Coronary artery (tissue), 2 donors: ENCODE measurements around the gene ZNF576.

Source experiments
- DNase-seq: peaks from one replicate; pipeline ENCODE4 v3.0.0-alpha.2; 2017; ENCODE audit warnings: low spot score
- H3K27ac ChIP-seq, 2 donors: fragments of 200-600 bp; sonication (generic); one replicate each; pipeline ENCODE4 v1.5.1; 2016 to 2019
- H3K4me3 ChIP-seq: fragments of 200-600 bp; sonication (generic); 2 replicates; pipeline ENCODE4 v1.5.1; 2016; ENCODE audit warnings: mild to moderate bottlenecking, moderate library complexity
- TF ChIP-seq, protein P1 (sequence below): fragments of 200-600 bp; sonication (generic); IDR thresholded peaks from one replicate; pipeline ENCODE4 v1.5.1; 2019; ENCODE audit warnings: antibody characterized with exemption

ZNF576 gene

DNA sequence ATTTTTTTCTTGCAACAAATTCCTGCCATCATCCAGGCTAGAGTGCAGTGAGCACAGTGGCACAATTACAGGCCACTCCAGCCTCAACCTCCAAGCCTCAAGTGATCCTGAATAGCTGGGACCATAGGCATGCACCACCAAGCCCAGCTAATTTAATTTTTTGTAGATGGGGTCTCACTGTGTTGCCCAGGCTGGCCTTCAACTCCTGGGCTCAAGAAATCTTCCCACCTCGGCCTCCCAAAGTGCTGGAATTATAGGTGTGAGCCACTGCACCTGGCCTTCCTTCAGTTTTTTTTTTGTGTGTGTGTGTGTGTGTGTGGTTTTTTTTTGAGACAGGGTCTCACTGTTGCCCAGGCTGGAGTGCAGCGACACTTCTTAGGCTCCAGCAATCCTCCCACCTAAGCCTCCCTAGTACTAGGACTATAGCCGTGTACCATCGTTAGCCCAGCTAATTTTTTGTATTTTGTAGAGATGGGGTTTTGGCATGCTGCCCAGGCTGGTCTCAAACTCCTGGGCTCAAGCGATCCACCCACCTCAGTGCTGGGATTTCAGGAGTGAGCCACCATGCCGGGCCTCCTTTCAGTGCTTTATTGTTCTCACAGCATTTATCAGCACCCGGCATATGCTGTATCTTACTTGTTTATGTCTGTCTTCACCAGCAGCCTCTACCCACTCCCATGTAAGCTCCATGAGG, 9.6 kb downstream of the ZNF576 start:
- TF ChIP-seq, protein P1, sequence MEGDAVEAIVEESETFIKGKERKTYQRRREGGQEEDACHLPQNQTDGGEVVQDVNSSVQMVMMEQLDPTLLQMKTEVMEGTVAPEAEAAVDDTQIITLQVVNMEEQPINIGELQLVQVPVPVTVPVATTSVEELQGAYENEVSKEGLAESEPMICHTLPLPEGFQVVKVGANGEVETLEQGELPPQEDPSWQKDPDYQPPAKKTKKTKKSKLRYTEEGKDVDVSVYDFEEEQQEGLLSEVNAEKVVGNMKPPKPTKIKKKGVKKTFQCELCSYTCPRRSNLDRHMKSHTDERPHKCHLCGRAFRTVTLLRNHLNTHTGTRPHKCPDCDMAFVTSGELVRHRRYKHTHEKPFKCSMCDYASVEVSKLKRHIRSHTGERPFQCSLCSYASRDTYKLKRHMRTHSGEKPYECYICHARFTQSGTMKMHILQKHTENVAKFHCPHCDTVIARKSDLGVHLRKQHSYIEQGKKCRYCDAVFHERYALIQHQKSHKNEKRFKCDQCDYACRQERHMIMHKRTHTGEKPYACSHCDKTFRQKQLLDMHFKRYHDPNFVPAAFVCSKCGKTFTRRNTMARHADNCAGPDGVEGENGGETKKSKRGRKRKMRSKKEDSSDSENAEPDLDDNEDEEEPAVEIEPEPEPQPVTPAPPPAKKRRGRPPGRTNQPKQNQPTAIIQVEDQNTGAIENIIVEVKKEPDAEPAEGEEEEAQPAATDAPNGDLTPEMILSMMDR, result no peak
- no peak overlapping the region for H3K27ac ChIP-seq
- DNase-seq, result no peak
- no peak overlapping the region for H3K4me3 ChIP-seq

DNA sequence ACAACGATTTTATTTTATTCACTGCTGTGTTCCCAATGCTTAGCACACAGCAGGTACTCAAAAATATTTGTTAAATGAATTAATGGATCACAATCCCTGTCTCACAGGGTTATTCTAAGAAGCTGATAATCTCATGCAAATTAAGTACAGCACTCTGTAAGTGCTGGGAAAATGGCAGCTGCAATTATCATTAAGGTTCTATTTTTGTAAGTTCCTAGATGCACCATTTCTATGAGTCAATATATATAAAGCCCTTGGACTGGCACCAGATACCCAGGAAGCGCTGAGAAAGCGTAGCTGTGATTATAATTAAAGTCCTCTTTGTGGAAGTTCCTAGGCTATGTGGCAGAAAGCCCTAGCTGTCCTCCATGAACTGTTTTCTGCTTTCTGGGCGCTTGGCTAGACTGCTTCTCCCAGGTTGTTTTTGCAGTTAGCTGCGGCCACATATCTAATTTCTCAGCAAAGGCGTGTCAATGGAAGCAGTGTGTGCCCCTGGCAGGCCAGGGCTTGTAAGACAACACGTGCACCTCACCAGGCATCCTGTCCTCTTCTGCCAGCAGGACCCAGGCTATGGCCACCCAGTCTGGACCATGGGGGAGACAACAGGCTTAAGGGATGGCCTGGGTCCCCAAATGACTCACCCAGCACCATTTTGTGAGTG, 10.3 kb downstream of the ZNF576 start:
- no peak for DNase-seq
- Histone ChIP-seq H3K27ac (no peak overlapping the region), H3K4me3 (no peak overlapping the region)

DNA sequence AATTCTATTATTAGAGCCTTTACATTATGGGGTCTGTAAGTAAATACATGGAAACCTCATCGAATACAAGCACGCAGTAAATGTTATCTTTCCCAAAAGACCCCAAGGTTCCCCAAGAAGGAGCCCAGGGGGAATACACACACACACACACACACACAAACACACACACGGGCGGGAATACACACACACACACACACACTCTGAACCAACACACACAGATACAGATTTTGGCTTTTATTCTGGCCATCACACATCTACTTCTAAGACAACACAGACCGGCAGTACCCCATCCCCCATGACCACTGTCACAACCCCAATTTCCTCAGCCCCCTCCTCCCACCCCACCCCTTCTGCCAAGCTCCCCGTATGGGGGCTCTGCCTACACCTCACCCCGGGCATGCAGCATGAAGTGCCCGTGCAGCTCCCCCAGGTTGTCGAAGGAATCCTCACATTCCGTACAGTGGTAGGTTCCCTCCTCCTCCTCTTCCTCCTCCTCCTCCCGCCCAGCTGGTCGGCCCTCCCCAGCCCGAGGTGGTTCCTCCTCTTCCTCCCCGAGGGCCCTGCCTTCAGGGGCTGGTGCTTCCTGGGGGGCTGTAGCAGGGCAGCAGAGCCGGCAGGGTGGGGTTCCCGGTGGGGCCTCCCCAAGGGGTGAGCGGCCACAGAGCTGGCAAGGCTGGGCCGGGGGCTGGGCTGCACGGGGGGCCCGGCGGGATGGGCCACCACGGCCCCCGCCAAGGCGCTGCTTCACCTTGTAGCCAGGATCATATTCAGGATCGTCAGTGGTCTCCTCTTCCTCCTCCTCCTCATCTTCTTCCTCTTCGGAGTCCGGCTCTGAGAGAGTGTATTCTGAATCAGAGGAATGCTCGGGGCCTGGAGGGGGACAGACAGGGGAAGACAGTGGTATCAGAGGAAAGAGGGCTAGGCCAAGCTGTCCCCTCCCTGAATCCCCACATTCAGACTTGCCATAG, 11.1 kb downstream of the ZNF576 start:
- TF ChIP-seq, protein P1, result no peak
- no peak for DNase-seq
- H3K27ac ChIP-seq, result no peak overlapping the region

More for the DNA sequence above, 10.3 kb downstream of the ZNF576 start:
- TF ChIP-seq, protein P1, result no peak

DNA sequence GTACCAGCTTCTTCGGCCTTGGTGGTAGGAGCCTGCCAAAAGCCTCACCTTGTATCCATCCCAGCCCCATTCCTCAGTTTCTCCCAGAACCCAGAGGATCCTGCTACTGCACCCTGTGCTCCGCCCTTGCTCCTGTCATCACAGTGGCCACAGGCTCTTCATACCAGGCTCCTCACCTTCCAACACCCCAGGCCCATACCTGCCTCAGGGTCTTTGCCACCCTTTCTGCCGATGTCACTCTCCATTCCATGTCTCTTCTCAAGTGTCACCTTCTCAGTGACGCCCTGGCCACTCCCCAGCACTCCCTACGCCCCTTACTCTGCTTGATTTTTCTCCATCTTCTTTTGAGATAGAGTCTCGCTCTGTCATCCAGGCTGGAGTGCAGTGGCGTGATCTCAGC, 13.5 kb downstream of the ZNF576 start:
- no peak overlapping the region for H3K4me3 ChIP-seq
- TF ChIP-seq, protein P1, result no peak
- H3K27ac ChIP-seq, result no peak overlapping the region
- DNase-seq, result no peak

More for the DNA sequence above, 11.1 kb downstream of the ZNF576 start:
- no peak overlapping the region for H3K4me3 ChIP-seq

DNA sequence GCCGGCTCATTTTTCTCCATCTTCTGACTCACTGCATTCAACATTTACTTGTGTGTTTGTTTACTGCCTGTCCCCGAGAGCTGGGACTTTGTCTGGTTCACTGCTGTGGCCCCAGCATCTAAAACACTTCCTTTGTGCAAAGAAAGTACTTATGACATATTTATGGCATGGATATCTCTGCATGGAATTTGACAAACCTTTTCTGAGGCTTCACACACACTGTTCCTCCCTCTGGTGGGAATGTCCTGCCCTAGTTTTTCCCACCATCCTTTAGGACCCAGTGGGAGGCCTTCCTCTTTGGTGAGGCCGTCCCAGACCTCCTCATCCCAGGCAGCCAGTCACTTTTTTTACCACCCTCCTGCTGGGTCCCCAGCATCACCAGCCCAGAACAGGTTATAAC, 14.1 kb downstream of the ZNF576 start:
- TF ChIP-seq, protein P1, result no peak
- Histone ChIP-seq H3K4me3 (no peak overlapping the region), H3K27ac (no peak overlapping the region)
- DNase-seq, result no peak

DNA sequence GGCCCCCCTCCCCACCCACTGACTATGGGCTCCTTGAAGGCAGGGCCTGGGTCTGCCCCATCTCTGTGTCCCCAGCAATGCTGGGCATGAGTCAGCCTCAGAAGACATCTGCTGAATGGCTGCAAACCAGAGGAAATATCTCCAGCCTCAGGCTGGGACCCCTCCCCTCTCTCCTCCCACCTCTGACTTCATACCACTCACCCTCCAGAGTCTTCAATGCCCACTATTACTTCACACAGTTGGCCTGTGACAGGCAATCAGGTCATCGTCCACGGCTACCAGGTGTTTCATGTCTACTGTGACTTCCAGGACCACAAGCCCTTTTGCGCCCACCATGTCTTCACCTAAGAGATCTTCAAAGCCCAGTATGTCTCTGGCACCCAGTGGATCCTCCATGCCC, 15.4 kb downstream of the ZNF576 start, which contains the start of gene SRRM5:
TSS of gene SRRM5 (plus strand) at position 301 of the 400 bp plus-strand sequence. CDS start at position 335, 34 bp downstream.
- Histone ChIP-seq H3K4me3 (no peak within 1 kb of the TSS), H3K27ac (no peak within 1 kb of the TSS)
- TF ChIP-seq, protein P1, result no peak
- no peak for DNase-seq
